ENCODE measurements around the gene FEM1B.

The FEM1B gene

GRCh38 chr15:68305420-68305871 is 27.9 kb downstream of the FEM1B start:
- peaks cover 10 to 13% of the 10 kb centered on the region in 2 donors for H3K4me1 ChIP-seq (ENCODE audit: control insufficient read depth in 1 of 2, insufficient read depth in 2 of 2, low read length in 2 of 2)
- H3K36me3 ChIP-seq (ENCODE audit: control insufficient read depth in 1 of 2, insufficient read depth in 2 of 2, low read length in 2 of 2) = no peaks in the 10 kb centered on the region
- H3K27me3 ChIP-seq (ENCODE audit: control insufficient read depth in 1 of 2, insufficient read depth in 2 of 2, low read length in 2 of 2) = no peaks in the 10 kb centered on the region
- no peaks in the 10 kb centered on the region for H3K9me3 ChIP-seq (ENCODE audit: control insufficient read depth in 1 of 2, low read length in 2 of 2)
- no peak overlapping the region for H3K27ac ChIP-seq (ENCODE audit: low read depth, low read length)
- no peak overlapping the region for H3K9ac ChIP-seq (ENCODE audit: low read depth in 1 of 2, low read length in 2 of 2)
- no peak overlapping the region for H3K4me3 ChIP-seq (ENCODE audit: low read depth in 1 of 2, low read length in 2 of 2)

- Histone ChIP-seq H3K27me3 (ENCODE audit: control insufficient read depth in 1 of 2, insufficient read depth in 2 of 2, low read length in 2 of 2) (no peaks in the 10 kb centered on the region), H3K27ac (ENCODE audit: low read depth, low read length) (no peak overlapping the region), H3K4me1 (ENCODE audit: control insufficient read depth in 1 of 2, insufficient read depth in 2 of 2, low read length in 2 of 2) (peaks cover 5 to 13% of the 10 kb centered on the region in 2 donors), H3K36me3 (ENCODE audit: control insufficient read depth in 1 of 2, insufficient read depth in 2 of 2, low read length in 2 of 2) (no peaks in the 10 kb centered on the region), H3K9ac (ENCODE audit: low read depth in 1 of 2, low read length in 2 of 2) (no peak overlapping the region), H3K9me3 (ENCODE audit: control insufficient read depth in 1 of 2, low read length in 2 of 2) (no peaks in the 10 kb centered on the region), H3K4me3 (ENCODE audit: low read depth in 1 of 2, low read length in 2 of 2) (no peak overlapping the region)
Measured at GRCh38 chr15:68307131-68307928, 29.8 kb downstream of the FEM1B start.

- no peak overlapping the region for H3K4me3 ChIP-seq (ENCODE audit: low read depth in 1 of 2, low read length in 2 of 2)
- no peaks in the 10 kb centered on the region for H3K27me3 ChIP-seq (ENCODE audit: control insufficient read depth in 1 of 2, insufficient read depth in 2 of 2, low read length in 2 of 2)
- H3K36me3 ChIP-seq (ENCODE audit: control insufficient read depth in 1 of 2, insufficient read depth in 2 of 2, low read length in 2 of 2) = no peaks in the 10 kb centered on the region
- no peak overlapping the region for H3K9ac ChIP-seq (ENCODE audit: low read depth in 1 of 2, low read length in 2 of 2)
- no peaks in the 10 kb centered on the region for H3K9me3 ChIP-seq (ENCODE audit: control insufficient read depth in 1 of 2, low read length in 2 of 2)
- H3K4me1 ChIP-seq (ENCODE audit: control insufficient read depth in 1 of 2, insufficient read depth in 2 of 2, low read length in 2 of 2) = peaks cover 5 to 13% of the 10 kb centered on the region in 2 donors
- no peak overlapping the region for H3K27ac ChIP-seq (ENCODE audit: low read depth, low read length)
Measured at GRCh38 chr15:68309024-68309423, 31.5 kb downstream of the FEM1B start.

GRCh38 chr15:68310178-68310803 is 32.7 kb downstream of the FEM1B start:
- Histone ChIP-seq H3K9me3 (ENCODE audit: control insufficient read depth in 1 of 2, low read length in 2 of 2) (no peaks in the 10 kb centered on the region), H3K27ac (ENCODE audit: low read depth, low read length) (no peak overlapping the region), H3K9ac (ENCODE audit: low read depth in 1 of 2, low read length in 2 of 2) (no peak overlapping the region), H3K36me3 (ENCODE audit: control insufficient read depth in 1 of 2, insufficient read depth in 2 of 2, low read length in 2 of 2) (no peaks in the 10 kb centered on the region), H3K4me3 (ENCODE audit: low read depth in 1 of 2, low read length in 2 of 2) (no peak overlapping the region), H3K4me1 (ENCODE audit: control insufficient read depth in 1 of 2, insufficient read depth in 2 of 2, low read length in 2 of 2) (peaks cover under 1 to 6% of the 10 kb centered on the region in 2 donors), H3K27me3 (ENCODE audit: control insufficient read depth in 1 of 2, insufficient read depth in 2 of 2, low read length in 2 of 2) (no peaks in the 10 kb centered on the region)

GRCh38 chr15:68310804-68311463 is 33.4 kb downstream of the FEM1B start:
- no peak overlapping the region for H3K9ac ChIP-seq (ENCODE audit: low read depth in 1 of 2, low read length in 2 of 2)
- no peak overlapping the region for H3K27ac ChIP-seq (ENCODE audit: low read depth, low read length)
- no peak overlapping the region for H3K4me3 ChIP-seq (ENCODE audit: low read depth in 1 of 2, low read length in 2 of 2)
- no peaks in the 10 kb centered on the region for H3K36me3 ChIP-seq (ENCODE audit: control insufficient read depth in 1 of 2, insufficient read depth in 2 of 2, low read length in 2 of 2)
- H3K27me3 ChIP-seq (ENCODE audit: control insufficient read depth in 1 of 2, insufficient read depth in 2 of 2, low read length in 2 of 2) = no peaks in the 10 kb centered on the region
- H3K4me1 ChIP-seq (ENCODE audit: control insufficient read depth in 1 of 2, insufficient read depth in 2 of 2, low read length in 2 of 2) = peaks cover 0 to 4% of the 10 kb centered on the region in 2 donors
- H3K9me3 ChIP-seq (ENCODE audit: control insufficient read depth in 1 of 2, low read length in 2 of 2) = no peaks in the 10 kb centered on the region

- H3K36me3 ChIP-seq (ENCODE audit: control insufficient read depth in 1 of 2, insufficient read depth in 2 of 2, low read length in 2 of 2) = no peaks in the 10 kb centered on the region
- H3K27me3 ChIP-seq (ENCODE audit: control insufficient read depth in 1 of 2, insufficient read depth in 2 of 2, low read length in 2 of 2) = no peaks in the 10 kb centered on the region
- no peak overlapping the region for H3K4me3 ChIP-seq (ENCODE audit: low read depth in 1 of 2, low read length in 2 of 2)
- no peak overlapping the region for H3K9ac ChIP-seq (ENCODE audit: low read depth in 1 of 2, low read length in 2 of 2)
- no peak overlapping the region for H3K27ac ChIP-seq (ENCODE audit: low read depth, low read length)
- peaks cover 0 to 1% of the 10 kb centered on the region in 2 donors for H3K4me1 ChIP-seq (ENCODE audit: control insufficient read depth in 1 of 2, insufficient read depth in 2 of 2, low read length in 2 of 2)
- no peaks in the 10 kb centered on the region for H3K9me3 ChIP-seq (ENCODE audit: control insufficient read depth in 1 of 2, low read length in 2 of 2)
Measured at GRCh38 chr15:68311464-68311835, 33.9 kb downstream of the FEM1B start.

- Histone ChIP-seq H3K9ac (ENCODE audit: low read depth in 1 of 2, low read length in 2 of 2) (no peak overlapping the region), H3K4me3 (ENCODE audit: low read depth in 1 of 2, low read length in 2 of 2) (no peak overlapping the region), H3K36me3 (ENCODE audit: control insufficient read depth in 1 of 2, insufficient read depth in 2 of 2, low read length in 2 of 2) (no peaks in the 10 kb centered on the region), H3K9me3 (ENCODE audit: control insufficient read depth in 1 of 2, low read length in 2 of 2) (no peaks in the 10 kb centered on the region), H3K27ac (ENCODE audit: low read depth, low read length) (no peak overlapping the region), H3K27me3 (ENCODE audit: control insufficient read depth in 1 of 2, insufficient read depth in 2 of 2, low read length in 2 of 2) (no peaks in the 10 kb centered on the region), H3K4me1 (ENCODE audit: control insufficient read depth in 1 of 2, insufficient read depth in 2 of 2, low read length in 2 of 2) (no peaks in the 10 kb centered on the region)
Measured at GRCh38 chr15:68311859-68312557, 34.5 kb downstream of the FEM1B start.

- no peaks in the 10 kb centered on the region for H3K4me1 ChIP-seq (ENCODE audit: control insufficient read depth in 1 of 2, insufficient read depth in 2 of 2, low read length in 2 of 2)
- no peaks in the 10 kb centered on the region for H3K27me3 ChIP-seq (ENCODE audit: control insufficient read depth in 1 of 2, insufficient read depth in 2 of 2, low read length in 2 of 2)
- H3K9ac ChIP-seq (ENCODE audit: low read depth in 1 of 2, low read length in 2 of 2) = no peak overlapping the region
- H3K9me3 ChIP-seq (ENCODE audit: control insufficient read depth in 1 of 2, low read length in 2 of 2) = no peaks in the 10 kb centered on the region
- H3K36me3 ChIP-seq (ENCODE audit: control insufficient read depth in 1 of 2, insufficient read depth in 2 of 2, low read length in 2 of 2) = no peaks in the 10 kb centered on the region
- H3K4me3 ChIP-seq (ENCODE audit: low read depth in 1 of 2, low read length in 2 of 2) = no peak overlapping the region
- no peak overlapping the region for H3K27ac ChIP-seq (ENCODE audit: low read depth, low read length)
Measured at GRCh38 chr15:68312701-68313204, 35.2 kb downstream of the FEM1B start.

GRCh38 chr15:68313501-68314410 is 36.2 kb downstream of the FEM1B start:
- H3K4me3 ChIP-seq (ENCODE audit: low read depth in 1 of 2, low read length in 2 of 2) = no peak overlapping the region
- no peaks in the 10 kb centered on the region for H3K9me3 ChIP-seq (ENCODE audit: control insufficient read depth in 1 of 2, low read length in 2 of 2)
- no peaks in the 10 kb centered on the region for H3K27me3 ChIP-seq (ENCODE audit: control insufficient read depth in 1 of 2, insufficient read depth in 2 of 2, low read length in 2 of 2)
- H3K36me3 ChIP-seq (ENCODE audit: control insufficient read depth in 1 of 2, insufficient read depth in 2 of 2, low read length in 2 of 2) = no peaks in the 10 kb centered on the region
- no peaks in the 10 kb centered on the region for H3K4me1 ChIP-seq (ENCODE audit: control insufficient read depth in 1 of 2, insufficient read depth in 2 of 2, low read length in 2 of 2)
- no peak overlapping the region for H3K27ac ChIP-seq (ENCODE audit: low read depth, low read length)
- no peak overlapping the region for H3K9ac ChIP-seq (ENCODE audit: low read depth in 1 of 2, low read length in 2 of 2)

Data from duodenal mucosa (tissue), 2 donors.